NK-92 treated with Interleukin-12 subunit alpha and Interleukin-12 subunit beta, amount 100 ng/mL, for 24 hours (cell line): ENCODE data around the gene TMEM72.

ENCODE experiments used
- DNase-seq: peaks from one replicate; lab custom pipeline; 2025; lab: John Stamatoyannopoulos, UW

The TMEM72 gene

GRCh38 chr10:44890696-44891563, 20.2 kb upstream of the TMEM72 start:
- no peak for DNase-seq

- DNase-seq, result no peak
Measured at GRCh38 chr10:44891721-44892120, 19.4 kb upstream of the TMEM72 start.

GRCh38 chr10:44893604-44894468, 17.3 kb upstream of the TMEM72 start:
- DNase-seq, result no peak

- DNase-seq, result no peak
Measured at GRCh38 chr10:44894691-44895090, 16.4 kb upstream of the TMEM72 start.

GRCh38 chr10:44895280-44895679, 15.9 kb upstream of the TMEM72 start:
- DNase-seq, result no peak

GRCh38 chr10:44897049-44897448, 14.1 kb upstream of the TMEM72 start:
- DNase-seq, result no peak

GRCh38 chr10:44898665-44899064, 12.5 kb upstream of the TMEM72 start:
- no peak for DNase-seq

- no peak for DNase-seq
Measured at GRCh38 chr10:44899450-44900080, 11.6 kb upstream of the TMEM72 start.

GRCh38 chr10:44902941-44903545, 8.1 kb upstream of the TMEM72 start:
- no peak for DNase-seq

- DNase-seq, result no peak
Measured at GRCh38 chr10:44906486-44906885, 4.7 kb upstream of the TMEM72 start.

GRCh38 chr10:44907556-44907955, 3.6 kb upstream of the TMEM72 start:
- no peak for DNase-seq

- DNase-seq, result no peak
Measured at GRCh38 chr10:44908066-44908749, 2.9 kb upstream of the TMEM72 start.

GRCh38 chr10:44908936-44909630, 2.1 kb upstream of the TMEM72 start:
- DNase-seq, result no peak

- no peak for DNase-seq
Measured at GRCh38 chr10:44909910-44910309, 1.2 kb upstream of the TMEM72 start.

GRCh38 chr10:44910602-44911001, 535 bp upstream of the TMEM72 start:
- no peak for DNase-seq

GRCh38 chr10:44911951-44912350, 814 bp downstream of the TMEM72 start:
- DNase-seq, result no peak

- no peak for DNase-seq
Measured at GRCh38 chr10:44913350-44914081, 2.4 kb downstream of the TMEM72 start.

- no peak for DNase-seq
Measured at GRCh38 chr10:44914891-44915290, 3.8 kb downstream of the TMEM72 start.

GRCh38 chr10:44916429-44916828, 5.3 kb downstream of the TMEM72 start:
- DNase-seq, result no peak

GRCh38 chr10:44917848-44918247, 6.7 kb downstream of the TMEM72 start:
- DNase-seq, result no peak
